Stimulated activated memory B cell treated with anti-CD40 and anti-IgM and Interleukin-4, amounts not matched to agents 10 μg/mL and 1 μg/mL and 100 μg/mL, for 72 hours (primary cell): ENCODE results near the gene LHPP.

Source experiments
- ATAC-seq: fragments of 150-1000 bp; cut with Tn5 transposase; 2 replicates; pipeline ENCODE4 v1.10.0; 2021
- H3K27ac Mint-ChIP-seq: one replicate; pipeline ENCODE4 v1.8.0; 2022; ENCODE audit warnings: mild to moderate bottlenecking, mixed read lengths
- H3K27me3 Mint-ChIP-seq: one replicate; pipeline ENCODE4 v1.8.0; 2022; ENCODE audit warnings: mixed read lengths
- H3K36me3 Mint-ChIP-seq: one replicate; pipeline ENCODE4 v1.8.0; 2022; ENCODE audit warnings: mixed read lengths
- H3K4me1 Mint-ChIP-seq: one replicate; pipeline ENCODE4 v1.8.0; 2022; ENCODE audit warnings: mixed read lengths
- H3K4me3 Mint-ChIP-seq: one replicate; pipeline ENCODE4 v1.8.0; 2022; ENCODE audit warnings: mild to moderate bottlenecking, moderate library complexity, mixed read lengths
- H3K9me3 Mint-ChIP-seq: one replicate; pipeline ENCODE4 v1.8.0; 2022; ENCODE audit warnings: mixed read lengths

The LHPP gene

DNA sequence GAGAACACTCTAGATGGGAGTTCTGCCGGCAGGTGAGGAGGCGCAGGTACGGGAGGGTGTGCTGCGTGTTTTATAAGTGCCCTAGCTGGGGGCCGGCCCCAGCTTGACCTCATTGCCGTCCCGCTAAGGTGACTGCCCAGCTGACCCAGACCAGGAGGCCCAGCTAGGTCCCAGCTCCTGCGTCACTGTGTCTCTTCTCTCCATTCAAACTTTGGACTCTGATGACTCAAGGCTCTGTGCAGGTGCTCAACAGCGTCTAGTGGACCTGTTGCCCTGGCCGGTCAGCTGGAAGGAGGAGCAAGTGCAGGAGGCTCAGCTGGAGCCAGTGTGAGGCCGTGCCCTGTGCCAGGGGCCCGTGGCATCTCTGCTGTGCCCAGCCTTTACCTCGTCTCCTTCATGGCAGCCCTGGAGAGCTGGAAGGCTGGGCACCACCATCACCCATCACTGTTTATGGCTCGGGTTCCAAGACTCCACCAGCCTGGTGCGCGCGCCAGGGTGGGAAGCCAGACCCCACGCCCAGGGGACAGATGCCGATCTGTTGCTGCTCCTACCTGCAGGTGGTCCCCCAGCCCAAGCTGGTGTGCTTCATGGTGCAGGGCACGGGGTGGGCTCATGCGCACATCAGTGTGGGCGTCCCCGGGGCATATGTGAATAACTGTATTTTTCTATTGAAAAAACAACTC, 14.6 kb downstream of the LHPP start:
- ATAC-seq, result peak; percentile 28
- no peaks in the 10 kb centered on the region for H3K27me3 Mint-ChIP-seq
- peaks cover 13% of the 10 kb centered on the region for H3K4me1 Mint-ChIP-seq
- H3K4me3 Mint-ChIP-seq, result no peak overlapping the region
- no peaks in the 10 kb centered on the region for H3K36me3 Mint-ChIP-seq
- H3K27ac Mint-ChIP-seq, result no peak overlapping the region
- no peaks in the 10 kb centered on the region for H3K9me3 Mint-ChIP-seq

- H3K4me3 Mint-ChIP-seq, result no peak overlapping the region
- H3K36me3 Mint-ChIP-seq, result no peaks in the 10 kb centered on the region
These were observed 16.2 kb downstream of the LHPP start for GRCh38 chr10:124477614-124478363.

DNA sequence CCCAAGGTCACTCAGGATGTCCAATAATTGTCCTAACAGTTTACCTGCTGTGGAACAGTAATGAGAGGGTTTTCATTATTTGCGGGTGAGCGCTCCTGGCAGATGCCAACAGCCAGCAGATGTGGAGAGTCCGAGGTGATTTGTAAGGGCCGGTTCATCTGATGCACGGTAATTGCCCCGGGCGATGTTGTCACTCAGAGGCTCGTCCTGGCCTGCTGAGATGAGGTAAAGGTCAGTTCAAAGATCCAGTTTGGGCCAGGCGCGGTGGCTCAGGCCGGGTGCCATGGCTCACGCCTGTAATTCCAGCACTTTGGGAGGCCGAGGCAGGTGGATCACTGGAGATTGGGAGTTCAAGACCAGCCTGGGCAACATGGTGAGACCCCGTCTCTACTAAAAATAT, 16.9 kb downstream of the LHPP start:
- no peaks in the 10 kb centered on the region for H3K9me3 Mint-ChIP-seq
- H3K36me3 Mint-ChIP-seq, result peaks cover 5% of the 10 kb centered on the region
- ATAC-seq, result no peak
- no peak overlapping the region for H3K4me3 Mint-ChIP-seq
- no peak overlapping the region for H3K27ac Mint-ChIP-seq
- no peaks in the 10 kb centered on the region for H3K4me1 Mint-ChIP-seq
- H3K27me3 Mint-ChIP-seq, result no peaks in the 10 kb centered on the region

More at GRCh38 chr10:124477614-124478363, 16.2 kb downstream of the LHPP start:
- H3K27ac Mint-ChIP-seq, result no peak overlapping the region
- ATAC-seq, result no peak
- no peaks in the 10 kb centered on the region for H3K9me3 Mint-ChIP-seq
- peaks cover 3% of the 10 kb centered on the region for H3K4me1 Mint-ChIP-seq
- no peaks in the 10 kb centered on the region for H3K27me3 Mint-ChIP-seq

- no peak overlapping the region for H3K27ac Mint-ChIP-seq
- H3K27me3 Mint-ChIP-seq, result no peaks in the 10 kb centered on the region
- ATAC-seq, result no peak
- no peak overlapping the region for H3K4me3 Mint-ChIP-seq
- H3K36me3 Mint-ChIP-seq, result peaks cover 14% of the 10 kb centered on the region
- no peaks in the 10 kb centered on the region for H3K9me3 Mint-ChIP-seq
- H3K4me1 Mint-ChIP-seq, result no peaks in the 10 kb centered on the region
These were observed 19.2 kb downstream of the LHPP start for GRCh38 chr10:124480860-124481259.

DNA sequence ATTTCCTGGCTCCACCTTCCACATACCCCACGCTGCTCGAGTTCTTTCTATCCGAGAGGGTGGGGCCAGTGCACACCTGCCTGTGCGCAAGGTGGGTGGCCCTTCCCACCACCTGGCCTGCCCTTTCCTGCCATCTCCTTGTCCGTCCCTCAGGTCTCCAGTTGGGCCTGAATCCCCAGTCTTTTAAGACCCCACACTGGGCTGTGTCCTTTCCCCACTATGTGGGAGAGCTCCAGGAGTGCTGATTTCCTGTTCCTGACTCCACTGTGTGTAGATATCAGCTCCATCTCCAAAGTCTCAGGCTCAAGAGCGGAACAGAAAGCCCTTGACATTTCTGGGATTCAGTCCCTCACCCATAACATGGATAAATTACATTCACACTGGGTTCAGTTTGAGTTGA, 20.1 kb downstream of the LHPP start:
- Mint-ChIP-seq H3K9me3 (no peaks in the 10 kb centered on the region), H3K27ac (no peak overlapping the region), H3K4me1 (no peaks in the 10 kb centered on the region), H3K36me3 (peaks cover 23% of the 10 kb centered on the region), H3K27me3 (no peaks in the 10 kb centered on the region), H3K4me3 (no peak overlapping the region)
- no peak for ATAC-seq

GRCh38 chr10:124482236-124482800, 20.7 kb downstream of the LHPP start:
- no peak overlapping the region for H3K4me3 Mint-ChIP-seq
- H3K4me1 Mint-ChIP-seq, result no peaks in the 10 kb centered on the region
- no peak for ATAC-seq
- no peaks in the 10 kb centered on the region for H3K27me3 Mint-ChIP-seq
- H3K36me3 Mint-ChIP-seq, result peaks cover 28% of the 10 kb centered on the region
- no peak overlapping the region for H3K27ac Mint-ChIP-seq
- no peaks in the 10 kb centered on the region for H3K9me3 Mint-ChIP-seq

- no peak for ATAC-seq
- no peaks in the 10 kb centered on the region for H3K9me3 Mint-ChIP-seq
- H3K27ac Mint-ChIP-seq, result no peak overlapping the region
- peaks cover 31% of the 10 kb centered on the region for H3K36me3 Mint-ChIP-seq
- H3K27me3 Mint-ChIP-seq, result no peaks in the 10 kb centered on the region
- no peaks in the 10 kb centered on the region for H3K4me1 Mint-ChIP-seq
- no peak overlapping the region for H3K4me3 Mint-ChIP-seq
These were observed 21.3 kb downstream of the LHPP start for GRCh38 chr10:124482876-124483275.

- Mint-ChIP-seq H3K4me1 (no peaks in the 10 kb centered on the region), H3K9me3 (no peaks in the 10 kb centered on the region), H3K27me3 (no peaks in the 10 kb centered on the region), H3K27ac (no peak overlapping the region), H3K36me3 (peaks cover 38% of the 10 kb centered on the region), H3K4me3 (no peak overlapping the region)
- no peak for ATAC-seq
These were observed 22.4 kb downstream of the LHPP start for GRCh38 chr10:124484031-124484430.

GRCh38 chr10:124484661-124485060, 23.0 kb downstream of the LHPP start:
- H3K27me3 Mint-ChIP-seq, result no peaks in the 10 kb centered on the region
- peaks cover 39% of the 10 kb centered on the region for H3K36me3 Mint-ChIP-seq
- H3K27ac Mint-ChIP-seq, result no peak overlapping the region
- no peak for ATAC-seq
- no peak overlapping the region for H3K4me3 Mint-ChIP-seq
- H3K9me3 Mint-ChIP-seq, result no peaks in the 10 kb centered on the region
- no peaks in the 10 kb centered on the region for H3K4me1 Mint-ChIP-seq

GRCh38 chr10:124486635-124487034, 25.0 kb downstream of the LHPP start:
- Mint-ChIP-seq H3K4me3 (no peak overlapping the region), H3K27ac (no peak overlapping the region), H3K36me3 (peaks cover 44% of the 10 kb centered on the region), H3K27me3 (no peaks in the 10 kb centered on the region), H3K4me1 (no peaks in the 10 kb centered on the region), H3K9me3 (no peaks in the 10 kb centered on the region)
- ATAC-seq, result no peak

- ATAC-seq, result no peak
- peaks cover 39% of the 10 kb centered on the region for H3K36me3 Mint-ChIP-seq
- H3K4me1 Mint-ChIP-seq, result peaks cover 15% of the 10 kb centered on the region
- H3K9me3 Mint-ChIP-seq, result no peaks in the 10 kb centered on the region
- no peaks in the 10 kb centered on the region for H3K27me3 Mint-ChIP-seq
- no peak overlapping the region for H3K27ac Mint-ChIP-seq
- H3K4me3 Mint-ChIP-seq, result no peak overlapping the region
These were observed 29.5 kb downstream of the LHPP start for GRCh38 chr10:124491105-124491504.

DNA sequence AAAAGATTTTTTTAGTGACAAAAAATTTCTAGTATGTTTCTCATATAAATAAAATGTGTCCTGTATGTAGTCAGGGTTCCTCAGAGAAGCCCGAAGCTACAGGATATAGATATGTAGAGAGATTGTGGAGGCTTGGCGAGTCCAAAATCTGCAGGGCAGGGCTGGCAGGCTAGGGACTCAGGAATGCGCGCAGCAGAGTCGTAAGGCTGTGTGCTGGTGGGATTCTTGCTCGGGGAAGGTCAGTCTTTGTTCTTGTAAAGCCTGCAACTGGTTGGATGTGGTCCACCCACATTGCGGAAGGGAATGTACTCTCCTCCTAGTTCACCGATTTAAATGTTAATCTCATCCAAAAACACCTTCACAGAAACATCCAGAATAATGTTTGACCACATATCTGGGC, 30.6 kb downstream of the LHPP start:
- no peak overlapping the region for H3K4me3 Mint-ChIP-seq
- peaks cover 32% of the 10 kb centered on the region for H3K36me3 Mint-ChIP-seq
- H3K9me3 Mint-ChIP-seq, result no peaks in the 10 kb centered on the region
- no peak overlapping the region for H3K27ac Mint-ChIP-seq
- ATAC-seq, result no peak
- peaks cover 15% of the 10 kb centered on the region for H3K4me1 Mint-ChIP-seq
- no peaks in the 10 kb centered on the region for H3K27me3 Mint-ChIP-seq

DNA sequence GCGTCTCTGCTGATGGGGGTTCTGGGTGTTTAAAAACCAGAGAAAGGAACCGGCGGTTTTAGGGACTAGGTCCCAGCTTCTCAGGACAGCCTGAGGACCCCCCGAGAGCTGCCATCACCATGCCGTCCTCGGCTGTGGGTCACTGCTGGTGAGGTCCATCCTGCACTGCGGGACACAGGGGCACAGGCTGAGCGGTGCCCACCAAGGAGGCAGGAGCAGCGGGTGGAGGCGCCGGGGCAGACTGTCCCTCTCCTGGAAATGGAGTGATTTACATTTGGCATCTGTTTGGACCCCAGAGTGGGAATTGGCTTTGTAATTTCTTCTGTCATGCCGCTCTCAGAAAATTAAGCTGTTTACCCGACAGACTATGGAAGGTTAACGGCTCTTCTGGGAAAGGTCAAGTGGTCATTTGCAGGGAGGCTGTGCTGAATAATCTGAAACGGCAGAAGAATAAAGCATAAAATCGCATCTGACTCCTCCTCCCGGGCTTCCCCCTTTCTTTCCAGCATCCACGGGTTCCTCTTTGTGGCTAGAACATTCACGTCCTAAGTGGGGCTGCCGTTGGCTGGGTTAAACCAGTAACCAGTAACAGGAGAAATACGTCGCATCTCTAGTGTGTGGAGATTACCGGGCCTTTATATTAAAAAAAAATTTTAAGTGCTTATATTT, 31.7 kb downstream of the LHPP start:
- Mint-ChIP-seq H3K4me3 (no peak overlapping the region), H3K27ac (no peak overlapping the region), H3K9me3 (no peaks in the 10 kb centered on the region), H3K36me3 (peaks cover 29% of the 10 kb centered on the region), H3K4me1 (peaks cover 15% of the 10 kb centered on the region), H3K27me3 (no peaks in the 10 kb centered on the region)
- no peak for ATAC-seq

DNA sequence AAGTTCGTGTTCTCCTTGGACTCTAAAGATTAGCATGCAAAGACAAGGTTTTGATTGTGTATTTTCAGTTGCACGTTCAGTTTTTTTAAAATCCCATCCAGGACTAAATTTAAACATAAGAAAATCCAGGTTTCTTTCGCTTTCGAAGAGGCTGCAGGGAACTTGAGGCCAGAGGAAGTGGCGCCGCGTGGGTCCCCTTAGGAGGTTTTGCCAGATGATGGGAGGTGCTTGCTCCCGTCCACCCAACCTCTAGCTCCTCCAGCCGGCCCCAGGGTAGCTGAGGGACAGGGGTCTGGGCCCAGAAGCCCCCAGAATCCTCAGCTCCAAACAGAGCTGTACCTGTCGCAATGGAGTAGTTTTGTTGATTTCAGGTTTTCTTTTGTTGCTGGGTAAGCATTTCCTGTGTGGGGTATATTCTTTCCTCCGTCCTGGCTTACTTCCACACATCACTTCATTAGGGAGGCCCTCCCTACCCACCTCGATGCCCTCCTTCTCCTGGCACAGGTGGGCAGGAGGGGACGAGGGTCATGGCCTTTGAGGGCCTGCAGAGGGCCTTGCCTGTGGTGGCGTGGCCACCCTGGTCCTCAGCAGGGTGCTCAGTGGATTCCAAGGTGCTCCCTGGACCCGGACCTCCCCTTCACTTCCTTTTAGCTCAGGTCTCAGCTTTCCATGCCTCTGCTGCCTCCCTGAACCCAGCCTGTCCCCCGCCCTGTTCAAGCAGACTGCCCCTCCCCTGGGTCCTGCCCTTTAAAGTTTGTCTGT, 32.6 kb downstream of the LHPP start:
- Mint-ChIP-seq H3K36me3 (peaks cover 25% of the 10 kb centered on the region), H3K9me3 (no peaks in the 10 kb centered on the region), H3K27me3 (no peaks in the 10 kb centered on the region), H3K4me1 (peaks cover 15% of the 10 kb centered on the region), H3K27ac (peak overlapping the region; percentile 49), H3K4me3 (peak overlapping the region; percentile 31)
- no peak for ATAC-seq

DNA sequence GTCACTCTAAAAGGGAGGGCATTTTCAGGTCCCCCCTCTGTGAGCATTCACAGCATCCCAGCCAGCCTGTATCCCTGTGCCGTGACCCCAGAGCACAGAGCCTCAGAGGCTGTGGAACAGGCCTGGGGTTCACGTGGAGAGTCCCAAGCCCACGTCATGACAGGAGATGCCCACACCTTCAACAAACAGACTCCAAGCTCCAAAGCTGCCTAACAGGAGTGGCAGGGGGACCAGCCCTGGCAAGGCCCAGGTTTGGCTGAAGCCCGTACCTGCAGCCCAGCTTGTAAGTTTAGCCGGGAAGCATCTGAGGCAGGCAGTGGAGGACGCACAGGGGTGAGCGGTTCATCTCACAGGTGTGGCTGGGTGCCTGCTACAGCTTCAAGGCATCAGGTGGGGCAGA, 33.5 kb downstream of the LHPP start:
- H3K9me3 Mint-ChIP-seq, result no peaks in the 10 kb centered on the region
- no peaks in the 10 kb centered on the region for H3K27me3 Mint-ChIP-seq
- H3K4me1 Mint-ChIP-seq, result peaks cover 15% of the 10 kb centered on the region
- ATAC-seq, result no peak
- H3K36me3 Mint-ChIP-seq, result peaks cover 19% of the 10 kb centered on the region
- no peak overlapping the region for H3K27ac Mint-ChIP-seq
- H3K4me3 Mint-ChIP-seq, result no peak overlapping the region
